Trophoblast cell (in vitro differentiated cells and primary cell): ENCODE measurements around the gene CFAP99.

Experiments used
- DNase-seq, 2 donors: peaks; one replicate each; pipeline ENCODE4 v3.0.0-alpha.2; 2016
- H2AFZ ChIP-seq: 2 replicates; pipeline ENCODE4 v1.6.1; 2013; ENCODE audit warnings: low read length, moderate library complexity, mild to moderate bottlenecking; ENCODE audit not compliant: insufficient read depth, poor library complexity
- H2AK5ac ChIP-seq: 2 replicates; pipeline ENCODE4 v1.6.1; 2013; ENCODE audit warnings: mild to moderate bottlenecking, low read length
- H2BK120ac ChIP-seq: 2 replicates; pipeline ENCODE4 v1.6.1; 2013; ENCODE audit warnings: low read length, mild to moderate bottlenecking, moderate library complexity; ENCODE audit not compliant: insufficient read depth, poor library complexity
- H2BK12ac ChIP-seq: 2 replicates; pipeline ENCODE4 v1.6.1; 2013; ENCODE audit warnings: mild to moderate bottlenecking, low read length, moderate library complexity
- H2BK5ac ChIP-seq: 2 replicates; pipeline ENCODE4 v1.6.1; 2013; ENCODE audit warnings: low read length, low read depth, moderate library complexity, mild to moderate bottlenecking; ENCODE audit not compliant: poor library complexity
- H3K14ac ChIP-seq: 2 replicates; pipeline ENCODE4 v1.6.1; 2013; ENCODE audit warnings: mild to moderate bottlenecking, low read length
- H3K18ac ChIP-seq: 2 replicates; pipeline ENCODE4 v1.6.1; 2013; ENCODE audit warnings: mild to moderate bottlenecking, low read length
- H3K23ac ChIP-seq: 2 replicates; pipeline ENCODE4 v1.6.1; 2013; ENCODE audit warnings: low read length
- H3K27ac ChIP-seq: 2 replicates; pipeline ENCODE4 v1.5.1; 2013; ENCODE audit warnings: low read depth, mild to moderate bottlenecking, inconsistent platforms, low read length, moderate library complexity
- H3K27me3 ChIP-seq: 2 replicates; pipeline ENCODE4 v1.6.1; 2013; ENCODE audit warnings: inconsistent platforms, mild to moderate bottlenecking, low read length, moderate library complexity; ENCODE audit not compliant: insufficient read depth
- H3K36me3 ChIP-seq, 2 experiments: 1 replicate in 1 of 2; 2 replicates in 1 of 2; pipeline ENCODE4 v1.6.1; 2013; ENCODE audit warnings: low read length in 2 of 2, mild to moderate bottlenecking in 2 of 2, moderate library complexity in 1 of 2; ENCODE audit not compliant: insufficient read depth in 2 of 2, control insufficient read depth in 1 of 2
- H3K4ac ChIP-seq: 2 replicates; pipeline ENCODE4 v1.6.1; 2013; ENCODE audit warnings: low read depth, mild to moderate bottlenecking, low read length, moderate library complexity
- H3K4me1 ChIP-seq, 2 experiments: 1 replicate in 1 of 2; 2 replicates in 1 of 2; pipeline ENCODE4 v1.6.1; 2013; ENCODE audit warnings: low read length in 2 of 2, mild to moderate bottlenecking in 2 of 2, moderate library complexity in 1 of 2; ENCODE audit not compliant: insufficient read depth in 2 of 2, control insufficient read depth in 1 of 2
- H3K4me2 ChIP-seq: 2 replicates; pipeline ENCODE4 v1.6.1; 2013; ENCODE audit warnings: inconsistent platforms, mild to moderate bottlenecking, low read length, moderate library complexity
- H3K4me3 ChIP-seq: 2 replicates; pipeline ENCODE4 v1.5.1; 2013; ENCODE audit warnings: mild to moderate bottlenecking, low read depth, low read length, inconsistent platforms
- H3K79me1 ChIP-seq: one replicate; pipeline ENCODE4 v1.6.1; 2013; ENCODE audit warnings: low read length
- H3K79me2 ChIP-seq: 2 replicates; pipeline ENCODE4 v1.6.1; 2013; ENCODE audit warnings: low read length, mild to moderate bottlenecking; ENCODE audit not compliant: control insufficient read depth, insufficient read depth, poor library complexity
- H3K9ac ChIP-seq: 2 replicates; pipeline ENCODE4 v1.6.1; 2013; ENCODE audit warnings: mild to moderate bottlenecking, low read length
- H3K9me3 ChIP-seq: 2 replicates; pipeline ENCODE4 v1.6.1; 2013; ENCODE audit warnings: low read depth, mild to moderate bottlenecking, control low read depth, inconsistent platforms, low read length; ENCODE audit not compliant: insufficient read depth
- H4K12ac ChIP-seq: 2 replicates; pipeline ENCODE4 v1.6.1; 2013; ENCODE audit warnings: low read depth, mild to moderate bottlenecking, low read length, moderate library complexity
- H4K8ac ChIP-seq: 2 replicates; pipeline ENCODE4 v1.6.1; 2013; ENCODE audit warnings: low read depth, mild to moderate bottlenecking, low read length, moderate library complexity
- H4K91ac ChIP-seq: one replicate; pipeline ENCODE4 v1.6.1; 2013; ENCODE audit warnings: low read depth, mild to moderate bottlenecking, low read length, moderate library complexity
- WGBS: extraction: QIAGEN DNeasy Blood & Tissue Kit; methylation state at CpG from one replicate; pipeline ENCODE4 v1.1.7; 2013; ENCODE audit warnings: missing lambda C conversion rate; ENCODE audit not compliant: insufficient read length, insufficient coverage; ENCODE audit errors: extremely low coverage; 5-methylcytosine and 5-hydroxymethylcytosine counted together

CFAP99 gene

GRCh38 chr4:2445130-2445529 is 26.4 kb downstream of the CFAP99 start:
- H3K4me1 ChIP-seq: no peaks in the 10 kb centered on the region
- H4K8ac ChIP-seq: no peak overlapping the region
- H3K27ac ChIP-seq: no peak overlapping the region
- H2BK5ac ChIP-seq: no peak overlapping the region
- H2AK5ac ChIP-seq: no peak overlapping the region
- H3K4ac ChIP-seq: no peak overlapping the region
- H3K4me3 ChIP-seq: no peak overlapping the region
- no peak overlapping the region for H4K91ac ChIP-seq
- DNase-seq: no peak
- H3K79me2 ChIP-seq: no peaks in the 10 kb centered on the region
- no peak overlapping the region for H4K12ac ChIP-seq
- no peak overlapping the region for H3K18ac ChIP-seq
- no peak overlapping the region for H2AFZ ChIP-seq
- no peak overlapping the region for H3K23ac ChIP-seq
- H3K9me3 ChIP-seq: peaks cover 6% of the 10 kb centered on the region
- no CpG with 5 or more reads among the region's 9 CpGs for WGBS
- no peak overlapping the region for H2BK12ac ChIP-seq
- H3K9ac ChIP-seq: no peak overlapping the region
- no peak overlapping the region for H2BK120ac ChIP-seq
- no peaks in the 10 kb centered on the region for H3K36me3 ChIP-seq
- no peaks in the 10 kb centered on the region for H3K27me3 ChIP-seq
- no peaks in the 10 kb centered on the region for H3K79me1 ChIP-seq
- no peak overlapping the region for H3K14ac ChIP-seq
- no peak overlapping the region for H3K4me2 ChIP-seq

GRCh38 chr4:2445571-2445970 is 26.8 kb downstream of the CFAP99 start:
- Histone ChIP-seq H2AK5ac (no peak overlapping the region), H2BK5ac (no peak overlapping the region), H3K36me3 (no peaks in the 10 kb centered on the region), H3K4me2 (no peak overlapping the region), H3K27ac (no peak overlapping the region), H3K9ac (no peak overlapping the region), H3K23ac (no peak overlapping the region), H2AFZ (no peak overlapping the region), H2BK120ac (no peak overlapping the region), H4K12ac (no peak overlapping the region), H3K9me3 (peaks cover 6% of the 10 kb centered on the region), H3K4me3 (no peak overlapping the region), H3K4ac (no peak overlapping the region), H3K4me1 (no peaks in the 10 kb centered on the region), H3K14ac (no peak overlapping the region), H4K8ac (no peak overlapping the region), H3K79me1 (no peaks in the 10 kb centered on the region), H3K27me3 (no peaks in the 10 kb centered on the region), H3K79me2 (no peaks in the 10 kb centered on the region), H2BK12ac (no peak overlapping the region), H3K18ac (no peak overlapping the region), H4K91ac (no peak overlapping the region)
- no CpG with 5 or more reads among the region's 6 CpGs for WGBS
- peak in 1 of 2 donors; percentile 60 for DNase-seq

GRCh38 chr4:2446656-2447564 is 28.2 kb downstream of the CFAP99 start:
- Histone ChIP-seq H3K4ac (no peak overlapping the region), H3K4me3 (no peak overlapping the region), H3K79me2 (no peaks in the 10 kb centered on the region), H4K91ac (no peak overlapping the region), H3K4me2 (no peak overlapping the region), H4K8ac (no peak overlapping the region), H2AK5ac (no peak overlapping the region), H3K9ac (no peak overlapping the region), H3K9me3 (peaks cover 6% of the 10 kb centered on the region), H3K79me1 (no peaks in the 10 kb centered on the region), H3K27me3 (no peaks in the 10 kb centered on the region), H2BK12ac (no peak overlapping the region), H3K4me1 (no peaks in the 10 kb centered on the region), H2BK120ac (no peak overlapping the region), H3K18ac (no peak overlapping the region), H3K36me3 (no peaks in the 10 kb centered on the region), H2AFZ (no peak overlapping the region), H4K12ac (no peak overlapping the region), H3K14ac (no peak overlapping the region), H3K23ac (no peak overlapping the region), H3K27ac (no peak overlapping the region), H2BK5ac (no peak overlapping the region)
- 100% methylated on average over 1 of the region's 3 CpGs for WGBS
- no peak for DNase-seq

- H4K12ac ChIP-seq: no peak overlapping the region
- H2AFZ ChIP-seq: no peak overlapping the region
- H3K9me3 ChIP-seq: peaks cover 6% of the 10 kb centered on the region
- H3K14ac ChIP-seq: no peak overlapping the region
- H3K27me3 ChIP-seq: no peaks in the 10 kb centered on the region
- no peak overlapping the region for H2BK120ac ChIP-seq
- no peak overlapping the region for H2BK12ac ChIP-seq
- H3K4me1 ChIP-seq: no peaks in the 10 kb centered on the region
- no peaks in the 10 kb centered on the region for H3K79me1 ChIP-seq
- no CpG with 5 or more reads among the region's 7 CpGs for WGBS
- no peak overlapping the region for H3K23ac ChIP-seq
- no peak overlapping the region for H3K27ac ChIP-seq
- H3K18ac ChIP-seq: no peak overlapping the region
- H2BK5ac ChIP-seq: no peak overlapping the region
- no peak overlapping the region for H3K4ac ChIP-seq
- no peaks in the 10 kb centered on the region for H3K36me3 ChIP-seq
- H3K9ac ChIP-seq: no peak overlapping the region
- H4K8ac ChIP-seq: no peak overlapping the region
- no peak overlapping the region for H2AK5ac ChIP-seq
- no peaks in the 10 kb centered on the region for H3K79me2 ChIP-seq
- H3K4me3 ChIP-seq: no peak overlapping the region
- no peak overlapping the region for H3K4me2 ChIP-seq
- DNase-seq: no peak
- no peak overlapping the region for H4K91ac ChIP-seq
Observed at GRCh38 chr4:2448589-2448988, 29.8 kb downstream of the CFAP99 start.
